GM10248 (cell line): ENCODE results near the gene SESN2.

Experiments used
- CTCF ChIA-PET: fragments of 300-600 bp; sonication (Branson Sonifier 250); formaldehyde crosslinking; extraction: SDS; loops from one replicate; lab custom pipeline; 2021; ENCODE audit warnings: antibody characterized with exemption; lab: Yijun Ruan, JAX
- POLR2A ChIA-PET: fragments of 350-650 bp; sonication (Branson Sonifier 250); formaldehyde crosslinking; extraction: SDS; loops from one replicate; lab custom pipeline; 2020; ENCODE audit warnings: antibody characterized with exemption; lab: Yijun Ruan, JAX
- DNase-seq: peaks from one replicate; pipeline ENCODE4 v3.0.0; 2012; ENCODE audit errors: extremely low spot score
- TF ChIP-seq, protein P1 (sequence below): IDR thresholded peaks from 2 replicates; pipeline ENCODE4 v1.5.1; 2012; ENCODE audit warnings: mild to moderate bottlenecking, low read depth; ENCODE audit errors: extremely low read depth, missing control alignments, control extremely low read depth

The SESN2 gene

GRCh38 chr1:28269529-28269928, 10.2 kb downstream of the SESN2 start:
- DNase-seq = no peak
- CTCF ChIA-PET = interaction anchor here (1.9 to 2.1 kb wide), 2 partner anchors 10 to 21 kb away, joined by 5 to 8 read pairs; no protein-coding TSS in a partner anchor
- POLR2A ChIA-PET = interaction anchor here (1.0 kb wide), 1 partner anchor 10 kb away, joined by 3 read pairs; the partner anchor contains the start of gene SESN2
- TF ChIP-seq, protein P1, sequence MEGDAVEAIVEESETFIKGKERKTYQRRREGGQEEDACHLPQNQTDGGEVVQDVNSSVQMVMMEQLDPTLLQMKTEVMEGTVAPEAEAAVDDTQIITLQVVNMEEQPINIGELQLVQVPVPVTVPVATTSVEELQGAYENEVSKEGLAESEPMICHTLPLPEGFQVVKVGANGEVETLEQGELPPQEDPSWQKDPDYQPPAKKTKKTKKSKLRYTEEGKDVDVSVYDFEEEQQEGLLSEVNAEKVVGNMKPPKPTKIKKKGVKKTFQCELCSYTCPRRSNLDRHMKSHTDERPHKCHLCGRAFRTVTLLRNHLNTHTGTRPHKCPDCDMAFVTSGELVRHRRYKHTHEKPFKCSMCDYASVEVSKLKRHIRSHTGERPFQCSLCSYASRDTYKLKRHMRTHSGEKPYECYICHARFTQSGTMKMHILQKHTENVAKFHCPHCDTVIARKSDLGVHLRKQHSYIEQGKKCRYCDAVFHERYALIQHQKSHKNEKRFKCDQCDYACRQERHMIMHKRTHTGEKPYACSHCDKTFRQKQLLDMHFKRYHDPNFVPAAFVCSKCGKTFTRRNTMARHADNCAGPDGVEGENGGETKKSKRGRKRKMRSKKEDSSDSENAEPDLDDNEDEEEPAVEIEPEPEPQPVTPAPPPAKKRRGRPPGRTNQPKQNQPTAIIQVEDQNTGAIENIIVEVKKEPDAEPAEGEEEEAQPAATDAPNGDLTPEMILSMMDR = no peak

GRCh38 chr1:28272215-28272852, 13.0 kb downstream of the SESN2 start:
- CTCF ChIA-PET = interaction anchor here (1.7 to 2.7 kb wide), 3 partner anchors 11 to 24 kb away, joined by 4 to 14 read pairs (median 6); partner anchors contain the start of gene SESN2
- TF ChIP-seq, protein P1 = no peak
- POLR2A ChIA-PET = no interaction called here
- DNase-seq = no peak

DNA sequence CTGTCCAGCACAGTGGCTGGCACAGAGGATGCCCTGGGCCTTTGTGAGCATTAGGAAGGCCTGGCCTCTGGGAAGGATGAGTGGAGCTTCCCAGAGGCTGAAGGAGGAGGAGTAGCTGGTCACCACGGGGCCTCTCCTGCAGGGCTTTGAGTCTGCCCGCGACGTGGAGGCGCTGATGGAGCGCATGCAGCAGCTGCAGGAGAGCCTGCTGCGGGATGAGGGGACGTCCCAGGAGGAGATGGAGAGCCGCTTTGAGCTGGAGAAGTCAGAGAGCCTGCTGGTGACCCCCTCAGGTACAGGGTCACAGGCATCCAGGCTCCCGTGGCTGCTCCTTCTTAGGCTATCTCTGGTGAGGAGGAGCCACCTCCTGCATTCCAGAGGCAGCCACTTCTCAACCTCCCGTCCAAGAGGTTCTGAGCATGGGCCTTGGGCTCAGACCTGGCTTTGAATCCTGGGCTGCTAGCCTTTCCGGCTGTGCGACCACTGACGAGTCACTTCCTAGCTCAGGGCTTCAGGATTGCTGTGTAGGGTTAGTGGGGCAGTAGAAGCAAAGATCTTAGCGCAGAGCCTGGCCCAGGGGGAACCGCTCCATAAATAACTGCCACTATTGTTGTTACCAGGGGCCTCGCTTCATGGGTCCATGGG, 14.0 kb downstream of the SESN2 start:
- TF ChIP-seq, protein P1 = no peak
- DNase-seq = no peak
- ChIA-PET POLR2A (no interaction called here), CTCF (interaction anchor here (0.9 to 2.7 kb wide), 4 partner anchors 10 to 25 kb away, joined by 3 to 14 read pairs (median 5); partner anchors contain the start of gene SESN2)

GRCh38 chr1:28278763-28279162, 19.4 kb downstream of the SESN2 start:
- DNase-seq = no peak
- POLR2A ChIA-PET = no interaction called here
- TF ChIP-seq, protein P1 = no peak
- CTCF ChIA-PET = interaction anchor here (1.8 kb wide), 1 partner anchor 30 kb away, joined by 8 read pairs; no protein-coding TSS in a partner anchor

DNA sequence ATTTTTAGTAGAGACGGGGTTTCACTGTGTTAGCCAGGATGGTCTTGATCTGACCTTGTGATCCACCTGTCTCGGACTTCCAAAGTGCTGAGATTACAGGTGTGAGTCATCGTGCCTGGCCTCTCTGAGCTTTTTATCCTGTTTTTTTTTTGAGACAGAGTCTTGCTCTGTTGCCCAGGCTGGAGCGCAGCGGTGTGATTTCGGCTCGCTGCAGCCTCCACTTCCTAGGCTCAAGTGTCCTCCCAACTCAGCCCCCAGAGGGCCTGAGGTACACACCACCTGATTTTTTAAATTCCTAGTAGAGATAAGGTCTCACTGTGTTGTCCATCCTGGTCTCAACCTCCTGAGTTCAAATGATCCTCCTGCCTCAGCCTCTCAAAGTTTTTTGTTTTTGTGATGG, 20.4 kb downstream of the SESN2 start:
- DNase-seq = no peak
- POLR2A ChIA-PET = no interaction called here
- CTCF ChIA-PET = interaction anchor here (1.0 to 1.6 kb wide), 3 partner anchors 10 to 11 kb away, joined by 3 to 5 read pairs (median 5); no protein-coding TSS in a partner anchor
- TF ChIP-seq, protein P1 = no peak

GRCh38 chr1:28280501-28280900, 21.2 kb downstream of the SESN2 start:
- ChIA-PET POLR2A (interaction anchor here (0.7 kb wide), 1 partner anchor 832 kb away, joined by 3 read pairs; no protein-coding TSS in a partner anchor), CTCF (interaction anchor here (1.0 to 1.6 kb wide), 3 partner anchors 9 to 11 kb away, joined by 3 to 5 read pairs (median 5); no protein-coding TSS in a partner anchor)
- TF ChIP-seq, protein P1 = no peak
- no peak for DNase-seq
